ENCODE data around the gene ATF6.
"Not testable (repeated sequence)": the region's sequence is repeated elsewhere in the genome, so short reads cannot be mapped to it uniquely, and the experiment has no call there.

Gene ATF6

DNA sequence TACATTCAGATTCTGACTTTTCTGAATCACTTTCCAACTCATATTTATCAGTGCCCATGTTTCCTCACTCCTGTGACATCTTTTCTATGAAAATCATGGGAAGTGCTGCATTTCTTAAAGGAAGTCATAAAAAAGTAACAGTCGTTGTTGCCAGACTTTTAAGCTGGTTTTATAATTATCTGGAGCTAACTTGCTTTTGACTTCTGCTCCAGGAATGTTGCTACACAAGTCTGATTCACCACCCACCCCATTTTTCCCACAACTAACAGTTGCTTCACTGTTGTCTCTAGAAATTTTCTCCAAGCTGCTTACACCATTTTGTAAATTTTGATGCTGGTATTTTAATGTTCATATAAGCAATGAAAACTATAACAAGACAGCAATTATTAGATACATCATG, 32.6 kb upstream of the ATF6 start:
- peak; percentile 80 for DNase-seq (ENCODE audit: low spot score)

- DNase-seq (ENCODE audit: low spot score) = no peak
Observed at GRCh38 chr1:161735837-161736236, 30.3 kb upstream of the ATF6 start.

DNA sequence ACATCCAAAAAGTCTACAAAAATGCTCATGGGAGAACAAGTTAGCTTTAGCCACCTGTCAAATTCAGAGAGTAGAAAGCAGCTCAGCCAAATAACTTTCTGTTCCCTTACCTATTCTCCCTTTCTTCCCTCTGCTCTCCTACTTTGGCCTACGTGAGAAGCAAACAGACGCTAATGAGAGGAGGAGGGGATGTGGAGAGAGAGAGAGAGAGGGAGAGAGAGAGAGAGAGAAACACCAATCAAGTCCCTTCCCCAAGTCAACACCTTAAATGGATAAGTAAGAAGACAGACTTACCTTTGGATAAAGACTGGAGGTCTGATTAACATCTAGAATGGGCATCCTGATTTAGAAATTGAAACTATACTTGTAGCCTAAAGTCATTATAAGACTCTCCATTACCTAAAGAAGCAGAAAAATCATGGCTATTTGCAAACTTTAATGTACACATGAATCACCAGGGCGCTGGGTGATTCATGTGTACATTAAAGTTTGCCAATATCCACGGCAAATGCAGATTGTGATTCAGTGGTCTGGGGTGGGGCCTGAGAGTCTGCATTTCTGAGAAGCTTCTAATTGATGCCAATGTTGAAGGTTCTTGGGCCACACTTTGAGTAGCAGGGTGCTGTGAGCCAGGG, 29.7 kb upstream of the ATF6 start:
- peak; percentile 39 for DNase-seq (ENCODE audit: low spot score)

GRCh38 chr1:161737625-161738024, 28.5 kb upstream of the ATF6 start:
- no peak for DNase-seq (ENCODE audit: low spot score)

- DNase-seq (ENCODE audit: low spot score) = peak; percentile 82
Observed at GRCh38 chr1:161738627-161739287, 27.4 kb upstream of the ATF6 start.

DNA sequence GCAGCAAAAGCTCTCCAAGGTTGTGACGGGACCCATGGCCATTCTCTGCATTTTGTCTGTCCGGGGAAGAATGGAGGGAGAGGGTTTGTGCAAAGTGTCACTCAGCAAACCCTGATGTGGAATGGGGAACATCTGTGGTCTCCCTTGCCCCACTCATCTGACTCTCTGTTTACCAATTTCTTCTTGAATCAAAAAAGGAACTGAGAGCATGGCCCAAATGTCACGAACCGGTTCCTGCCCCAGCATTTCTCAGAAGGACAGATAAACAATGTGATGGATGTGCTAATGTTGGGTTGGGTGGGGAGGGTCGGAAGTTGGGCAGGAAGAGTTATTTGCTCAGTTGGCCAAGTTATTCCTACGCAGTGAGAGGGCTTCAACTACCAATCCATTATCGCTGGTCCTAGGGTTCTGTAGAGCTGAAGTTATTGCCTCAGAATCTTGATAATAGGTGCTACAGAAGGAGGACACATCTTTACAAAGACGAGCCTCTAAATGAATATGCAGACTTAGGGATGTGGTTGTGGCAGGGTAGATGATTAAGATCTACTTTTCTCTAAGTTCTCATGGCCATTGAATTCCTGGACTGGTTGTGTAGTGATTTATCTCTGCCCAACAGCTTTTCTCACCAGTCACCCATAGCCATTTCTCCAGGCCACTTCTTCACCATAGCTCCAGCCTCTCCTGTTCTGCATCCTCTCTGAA, 26.1 kb upstream of the ATF6 start:
- DNase-seq (ENCODE audit: low spot score) = no peak

- no peak for DNase-seq (ENCODE audit: low spot score)
Observed at GRCh38 chr1:161740921-161741320, 25.2 kb upstream of the ATF6 start.

GRCh38 chr1:161743231-161743630, 22.9 kb upstream of the ATF6 start:
- no peak for DNase-seq (ENCODE audit: low spot score)

- no peak for DNase-seq (ENCODE audit: low spot score)
Observed at GRCh38 chr1:161747801-161748200, 18.3 kb upstream of the ATF6 start.

GRCh38 chr1:161749509-161750407, 16.4 kb upstream of the ATF6 start, which contains the start of gene DUSP12:
TSS of gene DUSP12 (plus strand) at chr1:161749786. CDS start at chr1:161749802, 16 bp downstream.
- peak; percentile 98 for DNase-seq (ENCODE audit: low spot score)

DNA sequence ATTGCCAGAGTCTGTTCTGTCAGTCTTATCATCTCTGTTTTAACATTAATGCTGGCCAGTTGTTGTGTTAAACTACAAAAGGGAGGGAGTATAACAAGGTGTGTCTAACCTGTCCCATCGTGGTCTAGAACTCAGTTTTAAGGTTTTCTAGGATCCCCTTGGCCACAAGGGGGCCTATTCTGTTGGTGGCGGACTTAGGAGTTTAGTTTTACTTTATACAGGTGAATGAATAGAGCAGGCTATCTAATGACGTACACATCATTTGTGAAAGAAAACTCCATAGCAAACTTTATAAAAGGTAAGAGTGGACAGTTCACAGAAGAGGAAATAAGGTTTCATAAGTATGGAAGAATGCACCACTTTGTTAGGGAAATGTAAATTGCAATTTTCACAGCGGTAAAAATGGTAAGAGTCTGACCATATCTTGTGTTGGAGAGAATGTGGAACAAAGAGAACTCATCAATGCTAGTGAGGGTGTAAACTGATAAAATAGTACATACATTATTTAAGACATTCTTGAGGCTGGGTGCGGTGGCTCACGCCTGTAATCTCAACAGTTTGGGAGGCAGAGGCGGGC, 2.5 kb upstream of the ATF6 start:
- DNase-seq (ENCODE audit: low spot score) = peak; percentile 42

- DNase-seq (ENCODE audit: low spot score) = no peak
Observed at GRCh38 chr1:161768461-161768860, 2.3 kb downstream of the ATF6 start.

DNA sequence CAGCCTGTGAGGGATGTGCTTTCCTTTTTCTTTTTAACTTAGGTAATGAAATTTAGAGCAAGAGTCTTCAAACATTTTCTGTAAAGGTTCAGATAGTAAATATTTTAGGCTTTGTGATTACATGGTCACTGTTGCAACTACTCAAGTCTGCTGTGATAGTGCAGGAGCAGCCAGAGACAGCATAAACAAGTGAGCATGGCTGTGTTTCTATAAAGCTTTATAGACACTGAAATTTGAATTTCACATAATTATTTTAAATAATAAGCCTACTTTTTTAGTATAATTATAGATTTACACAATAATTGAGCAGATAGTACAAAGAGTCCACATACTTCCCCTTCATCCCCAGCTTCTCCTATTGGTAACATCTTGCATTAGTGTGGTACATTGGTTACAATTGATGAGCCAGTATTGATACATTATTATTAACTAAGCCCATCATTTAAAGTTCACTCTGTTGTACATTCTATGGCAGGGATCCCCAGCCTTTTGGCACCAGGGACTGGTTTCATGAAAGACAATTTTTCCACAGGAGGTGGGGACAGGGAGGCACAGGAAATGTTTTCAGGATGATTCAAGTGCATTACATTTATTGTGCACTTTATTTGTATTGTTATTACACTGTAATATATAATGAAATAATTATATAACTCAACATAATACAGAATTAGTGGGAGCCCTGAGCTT, 3.0 kb downstream of the ATF6 start:
- no peak for DNase-seq (ENCODE audit: low spot score)

DNA sequence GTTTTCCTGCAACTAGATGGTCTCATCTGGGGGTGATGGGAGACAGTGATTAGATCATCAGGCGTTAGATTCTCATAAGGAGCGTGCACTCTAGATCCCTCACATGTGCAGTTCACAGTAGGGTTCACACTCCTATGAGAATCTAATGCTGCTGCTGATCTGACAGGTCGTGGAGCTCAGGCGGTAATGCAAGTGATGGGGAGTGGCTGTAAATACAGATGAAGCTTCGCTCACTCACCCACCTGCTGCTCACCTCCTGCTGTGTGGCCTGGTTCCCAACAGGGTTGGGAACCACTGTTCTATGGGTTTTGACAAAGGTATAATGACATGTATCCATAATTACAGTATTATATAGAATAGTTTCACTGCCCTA, 3.5 kb downstream of the ATF6 start:
- not testable (repeated sequence) for DNase-seq (ENCODE audit: low spot score)

DNA sequence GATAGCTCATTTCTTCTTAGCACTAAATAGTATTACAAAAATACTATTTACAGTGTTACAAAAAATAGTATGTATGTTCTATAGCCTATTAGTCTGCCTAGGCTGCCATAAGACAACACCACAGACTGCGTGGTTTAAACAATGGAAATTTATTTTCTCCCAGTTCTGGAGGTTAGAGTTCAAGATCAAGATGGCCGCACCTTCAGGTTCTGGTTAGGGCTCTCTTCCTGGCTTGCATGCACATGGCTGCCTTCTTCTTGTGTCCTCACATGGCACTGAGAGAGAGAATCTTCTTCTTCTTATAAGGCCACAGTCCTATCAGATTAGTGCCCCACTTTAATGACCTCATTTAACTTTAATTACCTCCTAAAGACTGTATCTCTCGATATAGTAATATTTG, 4.1 kb downstream of the ATF6 start:
- no peak for DNase-seq (ENCODE audit: low spot score)

- no peak for DNase-seq (ENCODE audit: low spot score)
Observed at GRCh38 chr1:161771161-161771560, 5.0 kb downstream of the ATF6 start.

- DNase-seq (ENCODE audit: low spot score) = no peak
Observed at GRCh38 chr1:161771973-161772372, 5.9 kb downstream of the ATF6 start.

- no peak for DNase-seq (ENCODE audit: low spot score)
Observed at GRCh38 chr1:161772397-161772796, 6.3 kb downstream of the ATF6 start.

- no peak for DNase-seq (ENCODE audit: low spot score)
Observed at GRCh38 chr1:161773791-161774190, 7.7 kb downstream of the ATF6 start.

- no peak for DNase-seq (ENCODE audit: low spot score)
Observed at GRCh38 chr1:161777261-161777660, 11.1 kb downstream of the ATF6 start.

GRCh38 chr1:161778522-161778921, 12.4 kb downstream of the ATF6 start:
- no peak for DNase-seq (ENCODE audit: low spot score)

Measured in RKO (cell line).